Measurements from ENCODE around the gene CARMIL1.

DNA sequence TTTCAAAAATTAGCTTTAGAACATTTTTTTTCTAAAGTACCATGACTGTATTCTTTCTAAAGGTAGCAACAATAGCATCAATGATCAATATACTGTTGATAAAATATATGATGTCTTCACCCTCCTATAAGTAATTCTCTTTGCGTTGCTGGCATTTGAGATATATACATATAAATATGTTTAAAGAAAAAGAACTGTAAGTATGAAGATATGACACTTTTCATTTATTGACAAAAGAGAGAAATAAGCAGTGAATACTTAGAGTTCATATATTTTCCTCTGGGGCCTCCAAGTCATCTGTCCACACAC, 323.5 kb downstream of the CARMIL1 start:
- TF ChIP-seq TAF1 (IDR thresholded peaks at IDR 0.05; ENCODE audit: low read depth, low read length) (no peak), POLR2AphosphoS5 (IDR thresholded peaks at IDR 0.05; ENCODE audit: low read depth, low read length) (no peak), POLR2A (IDR thresholded peaks at IDR 0.05; ENCODE audit: low read depth, low read length) (no peak)
